Gastrocnemius medialis (tissue), 4 donors: ENCODE results near the gene ZNF70.

Experiments
- CTCF ChIP-seq, 5 experiments: fragments of 450-650 bp in 3 of 5; fragments of 200-600 bp in 2 of 5; sonication (generic) in 2 of 5; IDR thresholded peaks in 4 of 5; conservative IDR thresholded peaks in 1 of 5; 1 replicate in 4 of 5; 2 replicates in 1 of 5; pipeline ENCODE4 v1.5.1; 2016 to 2019; ENCODE audit warnings: antibody characterized with exemption in 5 of 5, mild to moderate bottlenecking in 3 of 5, moderate library complexity in 3 of 5
- POLR2A ChIP-seq, 2 donors: fragments of 450-650 bp; IDR thresholded peaks; one replicate each; pipeline ENCODE4 v1.6.1; 2017; ENCODE audit warnings: antibody characterized with exemption in 2 of 2, mild to moderate bottlenecking in 2 of 2, moderate library complexity in 2 of 2

GRCh38 chr22:23767673-23768548 lies 17.0 kb upstream of the ZNF70 start, which contains the start of gene CHCHD10:
- TF ChIP-seq CTCF (IDR thresholded peaks at IDR 0.05 in 4 of 5, conservative IDR thresholded peaks at IDR 0.05 in 1 of 5) (peak; percentile 84 to 96 (median 93)), POLR2A (IDR thresholded peaks at IDR 0.05) (peak; percentile 98)
